Measurements from ENCODE around the gene TYK2. TPM values are rescaled to one million over a fixed set of nuclear protein-coding genes. Genes with fewer than 3 reads are reported as not detected.
A peak's percentile ranks its signal among the peaks of the same experiment; 100 is the strongest.

Gene TYK2
- total RNA-seq, 1 donor, result 72.7 TPM

DNA sequence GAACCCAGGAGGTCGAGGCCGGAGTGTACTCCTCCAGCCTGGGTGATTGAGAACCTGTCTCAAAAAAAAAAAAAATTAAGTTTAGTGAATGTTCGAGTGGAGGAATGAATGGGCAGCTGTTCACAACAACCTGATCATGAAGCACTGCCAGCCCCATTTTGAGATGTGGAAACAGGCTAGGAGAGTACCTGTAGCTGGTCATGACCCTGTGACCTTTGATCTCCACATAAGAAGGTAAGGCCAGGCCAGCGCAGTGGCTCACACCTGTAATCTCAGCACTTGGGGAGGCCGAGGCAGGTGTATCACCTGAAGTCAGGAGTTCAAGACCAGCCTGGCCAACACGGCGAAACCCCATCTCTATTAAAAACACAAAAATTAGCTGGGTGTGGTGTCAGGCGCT, 54.6 kb downstream of the TYK2 start:
- no peak overlapping the region for H3K4me3 ChIP-seq (ENCODE audit: insufficient read depth, low read length)
- H3K27me3 ChIP-seq (ENCODE audit: insufficient read depth, low read length), result no peaks in the 10 kb centered on the region
- peaks cover 82% of the 10 kb centered on the region for H3K36me3 ChIP-seq (ENCODE audit: insufficient read depth, low read length)
- H2AFZ ChIP-seq (ENCODE audit: low read length), result no peak overlapping the region
- H3K79me2 ChIP-seq (ENCODE audit: insufficient read depth, low read length), result peaks cover 27% of the 10 kb centered on the region
- no peak overlapping the region for H3K27ac ChIP-seq (ENCODE audit: low read depth, low read length)
- no peak for DNase-seq (ENCODE audit: insufficient read length, low spot score, missing footprints)
- no peaks in the 10 kb centered on the region for H3K9me3 ChIP-seq (ENCODE audit: low read depth, low read length)
- H3K4me1 ChIP-seq (ENCODE audit: insufficient read depth, low read length), result no peaks in the 10 kb centered on the region
- peaks cover 25% of the 10 kb centered on the region for H4K20me1 ChIP-seq (ENCODE audit: insufficient read depth, low read length)
- TF ChIP-seq, protein P1, sequence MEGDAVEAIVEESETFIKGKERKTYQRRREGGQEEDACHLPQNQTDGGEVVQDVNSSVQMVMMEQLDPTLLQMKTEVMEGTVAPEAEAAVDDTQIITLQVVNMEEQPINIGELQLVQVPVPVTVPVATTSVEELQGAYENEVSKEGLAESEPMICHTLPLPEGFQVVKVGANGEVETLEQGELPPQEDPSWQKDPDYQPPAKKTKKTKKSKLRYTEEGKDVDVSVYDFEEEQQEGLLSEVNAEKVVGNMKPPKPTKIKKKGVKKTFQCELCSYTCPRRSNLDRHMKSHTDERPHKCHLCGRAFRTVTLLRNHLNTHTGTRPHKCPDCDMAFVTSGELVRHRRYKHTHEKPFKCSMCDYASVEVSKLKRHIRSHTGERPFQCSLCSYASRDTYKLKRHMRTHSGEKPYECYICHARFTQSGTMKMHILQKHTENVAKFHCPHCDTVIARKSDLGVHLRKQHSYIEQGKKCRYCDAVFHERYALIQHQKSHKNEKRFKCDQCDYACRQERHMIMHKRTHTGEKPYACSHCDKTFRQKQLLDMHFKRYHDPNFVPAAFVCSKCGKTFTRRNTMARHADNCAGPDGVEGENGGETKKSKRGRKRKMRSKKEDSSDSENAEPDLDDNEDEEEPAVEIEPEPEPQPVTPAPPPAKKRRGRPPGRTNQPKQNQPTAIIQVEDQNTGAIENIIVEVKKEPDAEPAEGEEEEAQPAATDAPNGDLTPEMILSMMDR (IDR thresholded peaks at IDR 0.05; ENCODE audit: extremely low read depth, low read depth, low read length), result no peak
- no peak overlapping the region for H3K4me2 ChIP-seq (ENCODE audit: insufficient read depth, low read length)

DNA sequence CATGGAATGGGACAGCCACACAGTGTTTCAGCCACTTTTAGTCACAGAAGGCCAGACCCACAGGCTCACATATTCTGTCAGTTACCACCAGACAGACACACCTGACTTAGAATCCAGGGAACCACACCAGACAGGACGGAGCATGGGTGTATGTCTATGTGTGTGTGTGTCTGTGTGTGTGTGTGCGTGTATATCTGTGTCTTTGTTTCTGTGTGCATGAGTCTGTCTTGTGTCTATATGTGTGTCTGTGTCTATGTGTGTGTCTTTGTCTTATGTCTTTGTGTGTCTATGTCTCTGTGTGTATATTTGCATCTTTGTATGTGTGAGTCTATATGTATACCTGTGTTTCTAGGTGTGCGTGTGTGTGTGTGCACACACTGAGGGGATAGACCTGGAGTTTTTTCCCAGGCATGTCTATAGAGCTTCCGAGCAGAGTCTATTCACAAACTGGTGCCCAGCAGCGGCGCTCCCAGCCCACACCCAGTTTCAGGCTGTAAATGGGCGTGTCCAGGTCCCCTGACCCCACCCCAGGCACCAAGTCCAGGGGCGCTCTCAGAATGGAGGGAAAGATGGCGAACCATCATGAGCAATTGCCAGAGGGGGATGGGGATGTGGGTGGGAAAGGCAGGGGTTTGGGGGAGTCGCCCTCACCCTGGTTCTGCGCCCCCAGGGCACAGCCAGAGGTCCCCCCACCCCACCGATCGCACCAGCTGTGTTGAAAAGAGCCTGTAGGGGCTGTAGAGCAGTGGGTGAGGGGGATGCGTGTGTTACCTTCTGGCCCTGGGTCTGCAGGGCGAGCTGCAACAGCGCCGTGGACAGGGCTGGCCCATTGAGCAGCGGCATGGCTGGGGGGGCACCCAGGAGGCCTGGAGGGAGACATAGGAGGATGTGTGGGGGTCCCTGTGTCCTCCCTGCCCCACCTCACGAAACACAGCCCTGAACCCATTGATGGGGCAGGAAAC, 58.2 kb downstream of the TYK2 start:
- Histone ChIP-seq H3K9me3 (ENCODE audit: low read depth, low read length) (no peaks in the 10 kb centered on the region), H3K36me3 (ENCODE audit: insufficient read depth, low read length) (peaks cover 72% of the 10 kb centered on the region), H3K4me2 (ENCODE audit: insufficient read depth, low read length) (no peak overlapping the region), H2AFZ (ENCODE audit: low read length) (no peak overlapping the region), H3K4me3 (ENCODE audit: insufficient read depth, low read length) (no peak overlapping the region), H3K27me3 (ENCODE audit: insufficient read depth, low read length) (no peaks in the 10 kb centered on the region), H3K4me1 (ENCODE audit: insufficient read depth, low read length) (no peaks in the 10 kb centered on the region), H4K20me1 (ENCODE audit: insufficient read depth, low read length) (peaks cover 5% of the 10 kb centered on the region), H3K27ac (ENCODE audit: low read depth, low read length) (no peak overlapping the region), H3K79me2 (ENCODE audit: insufficient read depth, low read length) (peaks cover 2% of the 10 kb centered on the region)
- peak; percentile 79 for DNase-seq (ENCODE audit: insufficient read length, low spot score, missing footprints)
- TF ChIP-seq, protein P1 (IDR thresholded peaks at IDR 0.05; ENCODE audit: extremely low read depth, low read depth, low read length), result no peak

DNA sequence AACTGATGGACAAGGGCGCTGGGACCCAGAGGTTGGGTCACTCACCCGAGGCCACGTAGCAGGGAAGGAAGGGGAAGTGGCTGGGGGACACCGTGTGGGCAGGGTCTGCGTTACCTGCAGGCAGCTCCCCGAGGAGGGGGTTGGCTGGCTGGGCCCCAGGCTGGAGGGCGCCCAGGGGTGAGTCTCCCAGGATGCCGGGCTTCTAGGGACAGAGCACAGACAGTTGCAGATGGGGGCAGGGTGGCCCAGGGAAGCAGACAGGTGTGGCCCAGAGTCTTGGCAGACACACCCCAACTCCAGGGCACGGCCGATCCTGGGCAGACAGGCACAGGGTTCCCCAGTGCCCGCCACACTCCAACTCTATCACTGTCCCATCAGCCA, 59.0 kb downstream of the TYK2 start:
- Histone ChIP-seq H4K20me1 (ENCODE audit: insufficient read depth, low read length) (peaks cover 2% of the 10 kb centered on the region), H3K36me3 (ENCODE audit: insufficient read depth, low read length) (peaks cover 67% of the 10 kb centered on the region), H3K4me2 (ENCODE audit: insufficient read depth, low read length) (no peak overlapping the region), H3K27me3 (ENCODE audit: insufficient read depth, low read length) (no peaks in the 10 kb centered on the region), H3K27ac (ENCODE audit: low read depth, low read length) (no peak overlapping the region), H3K4me3 (ENCODE audit: insufficient read depth, low read length) (no peak overlapping the region), H3K79me2 (ENCODE audit: insufficient read depth, low read length) (no peaks in the 10 kb centered on the region), H3K9me3 (ENCODE audit: low read depth, low read length) (no peaks in the 10 kb centered on the region), H2AFZ (ENCODE audit: low read length) (no peak overlapping the region), H3K4me1 (ENCODE audit: insufficient read depth, low read length) (no peaks in the 10 kb centered on the region)
- DNase-seq (ENCODE audit: insufficient read length, low spot score, missing footprints), result peak; percentile 46
- TF ChIP-seq, protein P1 (IDR thresholded peaks at IDR 0.05; ENCODE audit: extremely low read depth, low read depth, low read length), result no peak

DNA sequence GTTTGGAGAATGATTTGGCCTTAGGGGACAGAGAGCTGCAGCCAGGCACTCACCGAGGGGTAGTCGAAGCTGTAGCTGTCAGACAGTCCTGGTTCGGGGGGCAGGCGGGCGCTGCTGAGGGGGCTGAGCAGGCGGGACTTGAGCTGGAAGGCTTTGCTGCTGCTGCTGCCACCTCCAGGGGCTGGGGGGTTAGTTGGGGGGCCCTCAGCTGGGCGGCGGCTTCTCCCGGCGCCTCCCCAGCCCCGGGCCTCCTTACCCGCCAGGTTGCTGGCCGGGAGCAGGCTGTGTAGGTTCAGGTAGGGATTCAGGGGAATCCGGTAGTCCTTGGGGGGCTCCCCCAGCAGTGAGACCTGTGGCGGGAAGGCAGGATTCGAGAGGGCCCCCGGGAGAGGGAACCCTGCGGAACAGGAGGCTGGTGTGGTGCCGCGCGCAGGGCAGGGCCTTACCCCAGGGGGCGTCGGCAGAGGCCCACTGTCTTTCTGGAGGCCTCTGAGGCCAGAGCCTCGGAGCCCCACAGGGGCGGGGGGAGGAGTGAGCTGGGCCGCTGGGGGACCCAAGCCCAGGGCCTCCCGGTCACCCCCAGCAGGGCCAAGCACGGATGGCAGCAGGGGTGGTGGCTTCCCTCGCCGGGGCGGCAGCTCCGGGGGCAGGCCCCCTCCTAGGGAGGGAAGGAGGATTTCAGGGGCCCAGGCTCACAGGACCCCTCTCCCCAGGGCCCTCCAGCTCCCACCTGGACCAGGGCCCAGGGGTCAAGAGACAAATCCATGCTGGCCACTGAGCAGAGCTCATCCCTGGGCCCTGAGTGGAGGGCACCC, 59.6 kb downstream of the TYK2 start:
- TF ChIP-seq, protein P1 (IDR thresholded peaks at IDR 0.05; ENCODE audit: extremely low read depth, low read depth, low read length), result no peak
- peaks cover 62% of the 10 kb centered on the region for H3K36me3 ChIP-seq (ENCODE audit: insufficient read depth, low read length)

More for the DNA sequence above, 59.6 kb downstream of the TYK2 start:
- no peak overlapping the region for H3K4me3 ChIP-seq (ENCODE audit: insufficient read depth, low read length)
- H3K4me1 ChIP-seq (ENCODE audit: insufficient read depth, low read length), result no peaks in the 10 kb centered on the region
- no peaks in the 10 kb centered on the region for H3K27me3 ChIP-seq (ENCODE audit: insufficient read depth, low read length)
- peak; percentile 71 for DNase-seq (ENCODE audit: insufficient read length, low spot score, missing footprints)
- no peaks in the 10 kb centered on the region for H3K9me3 ChIP-seq (ENCODE audit: low read depth, low read length)
- peaks cover 2% of the 10 kb centered on the region for H4K20me1 ChIP-seq (ENCODE audit: insufficient read depth, low read length)
- H2AFZ ChIP-seq (ENCODE audit: low read length), result no peak overlapping the region
- H3K4me2 ChIP-seq (ENCODE audit: insufficient read depth, low read length), result no peak overlapping the region
- H3K27ac ChIP-seq (ENCODE audit: low read depth, low read length), result no peak overlapping the region
- no peaks in the 10 kb centered on the region for H3K79me2 ChIP-seq (ENCODE audit: insufficient read depth, low read length)
